ENCODE measurements around the gene ACYP2.

GRCh38 chr2:54133056-54133455, 17.6 kb downstream of the ACYP2 start:
- TF ChIP-seq, protein P1, sequence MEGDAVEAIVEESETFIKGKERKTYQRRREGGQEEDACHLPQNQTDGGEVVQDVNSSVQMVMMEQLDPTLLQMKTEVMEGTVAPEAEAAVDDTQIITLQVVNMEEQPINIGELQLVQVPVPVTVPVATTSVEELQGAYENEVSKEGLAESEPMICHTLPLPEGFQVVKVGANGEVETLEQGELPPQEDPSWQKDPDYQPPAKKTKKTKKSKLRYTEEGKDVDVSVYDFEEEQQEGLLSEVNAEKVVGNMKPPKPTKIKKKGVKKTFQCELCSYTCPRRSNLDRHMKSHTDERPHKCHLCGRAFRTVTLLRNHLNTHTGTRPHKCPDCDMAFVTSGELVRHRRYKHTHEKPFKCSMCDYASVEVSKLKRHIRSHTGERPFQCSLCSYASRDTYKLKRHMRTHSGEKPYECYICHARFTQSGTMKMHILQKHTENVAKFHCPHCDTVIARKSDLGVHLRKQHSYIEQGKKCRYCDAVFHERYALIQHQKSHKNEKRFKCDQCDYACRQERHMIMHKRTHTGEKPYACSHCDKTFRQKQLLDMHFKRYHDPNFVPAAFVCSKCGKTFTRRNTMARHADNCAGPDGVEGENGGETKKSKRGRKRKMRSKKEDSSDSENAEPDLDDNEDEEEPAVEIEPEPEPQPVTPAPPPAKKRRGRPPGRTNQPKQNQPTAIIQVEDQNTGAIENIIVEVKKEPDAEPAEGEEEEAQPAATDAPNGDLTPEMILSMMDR (IDR thresholded peaks at IDR 0.05) = no peak
- no peak for TF ChIP-seq POLR2A (IDR thresholded peaks at IDR 0.05)
